ENCODE results near the gene THYN1.
"Not testable (repeated sequence)": the region's sequence is repeated elsewhere in the genome, so short reads cannot be mapped to it uniquely, and the experiment has no call there.

THYN1 gene

GRCh38 chr11:134273317-134273712, 20.2 kb upstream of the THYN1 start:
- no peak for DNase-seq

GRCh38 chr11:134272381-134273316, 19.5 kb upstream of the THYN1 start:
- no peak for DNase-seq

- DNase-seq: no peak
These were observed 18.8 kb upstream of the THYN1 start for GRCh38 chr11:134271978-134272377.

- DNase-seq: no peak
These were observed 17.1 kb upstream of the THYN1 start for GRCh38 chr11:134270250-134270714.

GRCh38 chr11:134267966-134268365, 14.8 kb upstream of the THYN1 start:
- DNase-seq: no peak

GRCh38 chr11:134267461-134267860, 14.3 kb upstream of the THYN1 start:
- no peak for DNase-seq

- DNase-seq: no peak
These were observed 13.7 kb upstream of the THYN1 start for GRCh38 chr11:134266841-134267251.

- DNase-seq: no peak
These were observed 13.3 kb upstream of the THYN1 start for GRCh38 chr11:134266440-134266839.

GRCh38 chr11:134264966-134265764, 12.0 kb upstream of the THYN1 start:
- DNase-seq: no peak

- no peak for DNase-seq
These were observed 8.7 kb upstream of the THYN1 start for GRCh38 chr11:134261626-134262488.

- no peak for DNase-seq
These were observed 7.8 kb upstream of the THYN1 start for GRCh38 chr11:134260983-134261382.

- no peak for DNase-seq
These were observed 7.4 kb upstream of the THYN1 start for GRCh38 chr11:134260503-134260902.

GRCh38 chr11:134258577-134258976, 5.4 kb upstream of the THYN1 start:
- no peak for DNase-seq

- no peak for DNase-seq
These were observed 3.9 kb upstream of the THYN1 start for GRCh38 chr11:134257101-134257500.

GRCh38 chr11:134255184-134255561, 2.0 kb upstream of the THYN1 start:
- not testable (repeated sequence) for DNase-seq

- DNase-seq: no peak
These were observed 1.5 kb upstream of the THYN1 start for GRCh38 chr11:134254433-134255183.

- no peak for DNase-seq
These were observed 585 bp downstream of the THYN1 start for GRCh38 chr11:134252346-134253187.

- DNase-seq: no peak
These were observed 2.5 kb downstream of the THYN1 start for GRCh38 chr11:134250675-134251074.

GRCh38 chr11:134250246-134250645, 2.9 kb downstream of the THYN1 start:
- no peak for DNase-seq

GRCh38 chr11:134248910-134249480, 4.2 kb downstream of the THYN1 start:
- DNase-seq: no peak

GRCh38 chr11:134246678-134247077, 6.5 kb downstream of the THYN1 start:
- no peak for DNase-seq
